MV-4-11 (cell line): Measurements from ENCODE around the gene FGF4.

ENCODE experiments used
- DNase-seq: peaks from one replicate; lab custom pipeline; 2025; lab: John Stamatoyannopoulos, UW

Gene FGF4

DNA sequence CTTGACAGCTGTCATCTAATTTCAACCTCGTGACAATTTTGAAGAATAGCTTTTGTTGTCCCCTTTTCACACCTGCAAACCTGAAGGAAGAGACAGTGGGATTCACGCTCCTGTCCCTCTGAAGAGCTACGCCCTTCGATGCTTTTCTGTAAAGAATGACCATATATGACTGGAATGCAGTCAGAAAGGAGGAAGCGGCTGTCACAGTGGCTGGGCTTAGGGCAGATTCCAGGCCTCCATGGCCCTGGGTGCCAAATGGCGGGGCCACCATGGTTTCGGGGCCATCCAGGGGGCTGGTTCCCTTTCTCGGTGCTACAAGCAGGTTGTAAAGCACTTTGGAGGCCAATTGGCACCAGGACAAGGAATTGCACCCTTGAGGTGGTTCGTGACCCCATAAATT lies 49.1 kb downstream of the FGF4 start:
- DNase-seq, result no peak

DNA sequence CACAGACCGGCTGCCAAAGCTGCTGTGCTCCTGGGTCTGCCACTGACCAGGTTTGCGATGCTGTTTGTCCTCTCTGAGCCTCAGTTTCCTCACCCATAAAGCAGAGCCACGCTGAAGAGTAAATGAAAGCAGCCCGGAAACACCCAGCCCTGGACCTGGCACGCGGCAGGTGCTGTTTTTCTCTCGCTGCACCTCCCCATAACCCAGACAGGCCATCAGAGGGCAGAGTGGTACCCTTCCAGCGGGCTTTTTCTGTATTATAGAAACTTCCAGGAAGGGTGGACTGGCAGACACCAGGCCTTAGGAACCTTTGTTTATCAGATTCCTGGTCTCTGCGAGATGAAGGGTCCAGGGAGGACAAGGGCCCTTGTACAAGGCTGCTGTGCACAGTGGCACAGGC lies 53.4 kb downstream of the FGF4 start:
- DNase-seq, result no peak

DNA sequence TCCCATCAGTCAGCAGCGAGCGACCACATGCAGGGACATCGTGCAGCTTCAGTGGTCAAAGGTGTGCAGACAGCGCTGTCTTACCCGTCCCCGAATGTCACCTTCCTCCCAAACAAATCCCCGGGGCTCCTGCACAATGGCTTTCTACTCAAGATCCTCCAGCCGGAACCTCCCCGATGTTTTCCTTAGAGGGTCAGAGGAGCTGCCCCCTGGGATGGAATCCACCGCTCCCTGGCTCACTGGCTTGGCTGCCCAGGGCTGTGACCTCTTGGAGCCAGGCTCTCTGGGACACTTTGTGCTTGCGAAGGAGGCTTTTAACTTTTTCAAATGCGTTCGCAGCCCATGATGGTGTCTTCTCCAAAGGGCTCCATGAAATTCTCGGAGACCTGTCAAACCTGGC lies 54.0 kb downstream of the FGF4 start:
- no peak for DNase-seq
